ENCODE results near the gene MUC6. TPM values are rescaled to one million over a fixed set of nuclear protein-coding genes. Genes with fewer than 3 reads are reported as not detected.

MUC6 gene
- total and polyA plus RNA-seq, 2 donors (not counting 3 experiments of a cell fraction or from before 2014, with no cell fraction given) = not detected

DNA sequence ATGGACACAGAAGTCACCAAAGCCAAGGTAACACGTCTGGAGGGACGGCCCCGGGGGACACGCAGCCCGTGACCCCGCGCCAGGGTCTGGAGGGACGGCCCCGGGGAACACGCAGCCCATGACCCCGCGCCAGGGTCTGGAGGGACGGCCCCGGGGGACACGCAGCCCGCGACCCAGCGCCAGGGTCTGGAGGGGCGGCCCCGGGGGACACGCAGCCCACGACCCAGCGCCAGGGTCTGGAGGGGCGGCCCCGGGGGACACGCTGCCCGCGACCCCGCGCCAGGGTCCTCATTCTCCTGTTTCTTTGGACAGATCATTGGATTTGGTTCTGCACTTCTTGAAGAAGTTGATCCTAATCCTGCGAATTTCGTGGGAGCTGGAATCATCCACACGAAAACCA, 27.1 kb downstream of the MUC6 start:
- no peak for FAIRE-seq
- Histone ChIP-seq H3K79me2 (ENCODE audit: control insufficient read depth, insufficient read depth, low read length) (no peaks in the 10 kb centered on the region), H3K36me3 (ENCODE audit: control insufficient read depth in 2 of 2, extremely low read depth in 1 of 2, insufficient read depth in 2 of 2, low read length in 2 of 2) (peaks cover 11 to 46% of the 10 kb centered on the region in 2 experiments), H3K27me3 (ENCODE audit: control insufficient read depth in 2 of 2, insufficient read depth in 2 of 2, low read length in 2 of 2) (no peaks in the 10 kb centered on the region), H2AFZ (ENCODE audit: low read depth, low read length) (no peak overlapping the region), H3K9me1 (replicated peaks; ENCODE audit: control insufficient read depth, extremely low read depth, insufficient read depth, low read length) (no peaks in the 10 kb centered on the region), H3K4me3 (replicated peaks in 1 of 3; ENCODE audit: insufficient read depth in 1 of 3, low read depth in 1 of 3, low read length in 3 of 3) (no peak overlapping the region), H4K20me1 (replicated peaks; ENCODE audit: control insufficient read depth, extremely low read depth, insufficient read depth, low read length) (no peaks in the 10 kb centered on the region), H3K9me3 (replicated peaks; ENCODE audit: control insufficient read depth, insufficient read depth, low read length) (no peaks in the 10 kb centered on the region), H3K4me2 (ENCODE audit: insufficient read depth, low read length) (no peak overlapping the region), H3K4me1 (ENCODE audit: control insufficient read depth, extremely low read depth, insufficient read depth, low read length) (no peaks in the 10 kb centered on the region), H3K27ac (ENCODE audit: insufficient read depth, low read depth, low read length) (no peak overlapping the region), H3K9ac (replicated peaks; ENCODE audit: extremely low read depth, insufficient read depth, low read length) (no peak overlapping the region)
- TF ChIP-seq MYC (IDR thresholded peaks at IDR 0.05; ENCODE audit: low read depth, low read length) (no peak), POLR2AphosphoS5 (IDR thresholded peaks at IDR 0.05; ENCODE audit: insufficient read depth, low read depth, low read length) (no peak), GATA2 (IDR thresholded peaks at IDR 0.05; ENCODE audit: insufficient read depth, insufficient read length, low read depth, low read length) (no peak), CTCF (IDR thresholded peaks at IDR 0.05; ENCODE audit: extremely low read depth in 1 of 2, insufficient read depth in 1 of 2, low read depth in 1 of 2, low read length in 2 of 2) (no peak), FOS (IDR thresholded peaks at IDR 0.05; ENCODE audit: borderline replicate concordance, insufficient read depth, low read length) (no peak), EZH2 (IDR thresholded peaks at IDR 0.05; ENCODE audit: borderline replicate concordance, low read depth, low read length, severe bottlenecking) (no peak), JUN (IDR thresholded peaks at IDR 0.05; ENCODE audit: borderline replicate concordance, insufficient read depth, insufficient read length, low read depth) (no peak), POLR2A (IDR thresholded peaks at IDR 0.05; ENCODE audit: low read depth, low read length) (no peak), MAX (IDR thresholded peaks at IDR 0.05; ENCODE audit: insufficient read depth, insufficient read length) (no peak)
- dilution Hi-C loops (cut with MboI; ENCODE audit: extremely low pct_ligation_motif_present, low sequenced_read_pairs) (no loop called here), intact Hi-C loops (cut with micrococcal nuclease) (no loop called here)
- ChIA-PET POLR2A (no interaction called here), CTCF (no interaction called here)
- BruUV-seq (replicated peaks) = no TSS peak
- no peak for DNase-seq (ENCODE audit: low read depth, low spot score)
